Putamen (tissue), 1 donor: Measurements from ENCODE around the gene RIPK4.

Source experiments
- DNase-seq: peaks from one replicate; pipeline ENCODE4 v3.0.0-alpha.2; 2016; ENCODE audit warnings: low spot score

RIPK4 gene

GRCh38 chr21:41769111-41769510, 2.3 kb upstream of the RIPK4 start:
- no peak for DNase-seq

GRCh38 chr21:41768437-41769042, 1.7 kb upstream of the RIPK4 start:
- DNase-seq, result no peak

- no peak for DNase-seq
Observed at GRCh38 chr21:41767606-41768436, 969 bp upstream of the RIPK4 start.

GRCh38 chr21:41765973-41766882, 624 bp downstream of the RIPK4 start:
- DNase-seq, result no peak

- DNase-seq, result no peak
Observed at GRCh38 chr21:41765420-41765821, 1.4 kb downstream of the RIPK4 start.

- DNase-seq, result no peak
Observed at GRCh38 chr21:41764558-41765419, 2.1 kb downstream of the RIPK4 start.

- no peak for DNase-seq
Observed at GRCh38 chr21:41763996-41764395, 2.9 kb downstream of the RIPK4 start.

GRCh38 chr21:41763398-41763931, 3.4 kb downstream of the RIPK4 start:
- DNase-seq, result no peak

- DNase-seq, result no peak
Observed at GRCh38 chr21:41762753-41763152, 4.1 kb downstream of the RIPK4 start.

- no peak for DNase-seq
Observed at GRCh38 chr21:41761934-41762635, 4.8 kb downstream of the RIPK4 start.

- DNase-seq, result no peak
Observed at GRCh38 chr21:41761211-41761933, 5.5 kb downstream of the RIPK4 start.

GRCh38 chr21:41760411-41760810, 6.4 kb downstream of the RIPK4 start:
- no peak for DNase-seq

GRCh38 chr21:41759926-41760325, 6.9 kb downstream of the RIPK4 start:
- no peak for DNase-seq

- DNase-seq, result no peak
Observed at GRCh38 chr21:41759214-41759840, 7.5 kb downstream of the RIPK4 start.

- no peak for DNase-seq
Observed at GRCh38 chr21:41758550-41758949, 8.3 kb downstream of the RIPK4 start.

GRCh38 chr21:41755934-41756773, 10.7 kb downstream of the RIPK4 start:
- DNase-seq, result no peak

- no peak for DNase-seq
Observed at GRCh38 chr21:41755258-41755933, 11.5 kb downstream of the RIPK4 start.

- DNase-seq, result no peak
Observed at GRCh38 chr21:41754479-41754891, 12.4 kb downstream of the RIPK4 start.
